Measurements from ENCODE around the gene VSX2.

VSX2 gene

GRCh38 chr14:74278080-74278479 lies 38.8 kb downstream of the VSX2 start:
- CTCF ChIA-PET, result interaction anchor here (0.5 to 1.4 kb wide), 3 partner anchors 13 to 24 kb away, joined by 3 to 7 read pairs (median 3); partner anchors contain the start of gene ABCD4
- H3K36me3 ChIP-seq (ENCODE audit: control insufficient read depth in 2 of 2, insufficient read depth in 1 of 2, low read length in 2 of 2), result peaks cover 0 to 14% of the 10 kb centered on the region in 2 experiments; a peak in 1 of 3 replicates
- no peak overlapping the region for H3K27ac ChIP-seq (ENCODE audit: extremely low read depth, low read depth, low read length)
- TF ChIP-seq SP3 (tag by site-specific recombination; IDR thresholded peaks at IDR 0.05) (no peak), HIC1 (tag by site-specific recombination; IDR thresholded peaks at IDR 0.05) (no peak), YY1 (tag by site-specific recombination; IDR thresholded peaks at IDR 0.05) (no peak), ZNF596 (tag by site-specific recombination; IDR thresholded peaks at IDR 0.05) (no peak), ZBTB6 (tag by site-specific recombination; IDR thresholded peaks at IDR 0.05) (peak; percentile 98)
- TF ChIP-seq, protein P1, sequence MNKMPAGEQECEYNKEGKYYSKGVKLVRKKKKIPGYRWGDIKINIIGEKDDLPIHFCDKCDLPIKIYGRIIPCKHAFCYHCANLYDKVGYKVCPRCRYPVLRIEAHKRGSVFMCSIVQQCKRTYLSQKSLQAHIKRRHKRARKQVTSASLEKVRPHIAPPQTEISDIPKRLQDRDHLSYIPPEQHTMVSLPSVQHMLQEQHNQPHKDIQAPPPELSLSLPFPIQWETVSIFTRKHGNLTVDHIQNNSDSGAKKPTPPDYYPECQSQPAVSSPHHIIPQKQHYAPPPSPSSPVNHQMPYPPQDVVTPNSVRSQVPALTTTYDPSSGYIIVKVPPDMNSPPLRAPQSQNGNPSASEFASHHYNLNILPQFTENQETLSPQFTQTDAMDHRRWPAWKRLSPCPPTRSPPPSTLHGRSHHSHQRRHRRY (tag by site-specific recombination; IDR thresholded peaks at IDR 0.05), result no peak
- H3K9me3 ChIP-seq (ENCODE audit: control insufficient read depth, insufficient read depth, low read depth, low read length), result no peaks in the 10 kb centered on the region
- no peaks in the 10 kb centered on the region for H3K4me1 ChIP-seq (ENCODE audit: control insufficient read depth, insufficient read depth, low read length)
- POLR2A ChIA-PET, result interaction anchor here (1.0 to 1.5 kb wide), 2 partner anchors 9 to 215 kb away, joined by 3 read pairs; partner anchors contain the start of genes ISCA2 and NPC2
- H3K4me3 ChIP-seq (ENCODE audit: low read depth, low read length), result no peak overlapping the region

DNA sequence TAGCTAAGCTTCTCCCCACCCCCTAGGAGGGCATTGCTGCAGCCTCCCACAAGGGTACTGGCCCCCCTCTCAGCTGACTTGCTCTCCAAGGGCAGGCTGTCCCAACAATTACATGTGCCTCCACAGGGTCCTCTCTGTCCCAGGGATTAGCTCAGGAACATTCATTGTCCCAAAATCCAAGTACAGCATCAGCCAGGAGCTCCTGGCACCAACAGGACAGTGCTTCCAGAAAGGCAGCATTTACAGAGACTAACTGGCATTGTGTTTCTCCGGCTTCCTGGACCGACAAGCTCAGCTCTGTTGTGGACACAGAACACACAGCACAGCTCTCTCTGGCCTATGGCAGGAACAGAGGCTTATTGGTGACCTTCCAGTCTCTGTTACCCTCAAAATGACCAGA lies 41.8 kb downstream of the VSX2 start:
- H3K4me1 ChIP-seq (ENCODE audit: control insufficient read depth, insufficient read depth, low read length), result no peaks in the 10 kb centered on the region
- POLR2A ChIA-PET, result interaction anchor here (0.5 to 1.0 kb wide), 2 partner anchors 11 to 24 kb away, joined by 3 to 5 read pairs; no protein-coding TSS in a partner anchor
- no peak for TF ChIP-seq ZNF2 (tag by site-specific recombination; IDR thresholded peaks at IDR 0.05)
- no peak for TF ChIP-seq MYNN (tag by site-specific recombination; IDR thresholded peaks at IDR 0.05; ENCODE audit: borderline replicate concordance)
- TF ChIP-seq ZNF223 (tag by site-specific recombination; IDR thresholded peaks at IDR 0.05), result no peak
- no peak for TF ChIP-seq ZNF792 (tag by site-specific recombination; IDR thresholded peaks at IDR 0.05)
- no peak for TF ChIP-seq ZBTB17 (tag by site-specific recombination; IDR thresholded peaks at IDR 0.05)
- no peak for TF ChIP-seq ZNF777 (tag by site-specific recombination; IDR thresholded peaks at IDR 0.05; ENCODE audit: borderline replicate concordance)
- no peak overlapping the region for H3K4me3 ChIP-seq (ENCODE audit: low read depth, low read length)
- CTCF ChIA-PET, result interaction anchor here (0.6 to 1.2 kb wide), 2 partner anchors 24 to 233 kb away, joined by 3 to 4 read pairs; no protein-coding TSS in a partner anchor
- no peaks in the 10 kb centered on the region for H3K9me3 ChIP-seq (ENCODE audit: control insufficient read depth, insufficient read depth, low read depth, low read length)
- H3K36me3 ChIP-seq (ENCODE audit: control insufficient read depth in 2 of 2, insufficient read depth in 1 of 2, low read length in 2 of 2), result peaks cover 0 to 41% of the 10 kb centered on the region in 2 experiments; a peak in 2 of 3 replicates
- H3K27ac ChIP-seq (ENCODE audit: extremely low read depth, low read depth, low read length), result no peak overlapping the region

- ChIA-PET POLR2A (interaction anchor here (0.8 kb wide), 1 partner anchor 9 kb away, joined by 3 read pairs; no protein-coding TSS in a partner anchor), CTCF (no interaction called here)
- Histone ChIP-seq H3K9me3 (ENCODE audit: control insufficient read depth, insufficient read depth, low read depth, low read length) (no peaks in the 10 kb centered on the region), H3K4me1 (ENCODE audit: control insufficient read depth, insufficient read depth, low read length) (no peaks in the 10 kb centered on the region), H3K27ac (ENCODE audit: extremely low read depth, low read depth, low read length) (no peak overlapping the region), H3K36me3 (ENCODE audit: control insufficient read depth in 2 of 2, insufficient read depth in 1 of 2, low read length in 2 of 2) (peaks cover 9 to 91% of the 10 kb centered on the region in 2 experiments; a peak in 2 of 3 replicates), H3K4me3 (ENCODE audit: low read depth, low read length) (no peak overlapping the region)
- TF ChIP-seq ZNF76 (tag by site-specific recombination; IDR thresholded peaks at IDR 0.05; ENCODE audit: borderline replicate concordance, low read depth) (no peak), ZNF248 (tag by site-specific recombination; IDR thresholded peaks at IDR 0.05) (no peak), ZNF660 (tag by site-specific recombination; IDR thresholded peaks at IDR 0.05) (no peak), ZNF658 (tag by site-specific recombination; IDR thresholded peaks at IDR 0.05) (no peak), ZNF585B (tag by site-specific recombination; IDR thresholded peaks at IDR 0.05) (no peak), ZNF19 (tag by site-specific recombination; IDR thresholded peaks at IDR 0.05; ENCODE audit: low read depth) (no peak), ZNF629 (tag by site-specific recombination; IDR thresholded peaks at IDR 0.05) (no peak), ZNF670 (tag by site-specific recombination; IDR thresholded peaks at IDR 0.05; ENCODE audit: low read depth) (no peak), ZNF548 (tag by site-specific recombination; IDR thresholded peaks at IDR 0.05) (no peak), ZNF169 (tag by site-specific recombination; IDR thresholded peaks at IDR 0.05) (no peak), ZNF157 (tag by site-specific recombination; IDR thresholded peaks at IDR 0.05) (no peak), SP2 (tag by site-specific recombination; IDR thresholded peaks at IDR 0.05) (no peak), KLF7 (tag by site-specific recombination; IDR thresholded peaks at IDR 0.05; ENCODE audit: borderline replicate concordance) (no peak)
- TF ChIP-seq, protein P2, sequence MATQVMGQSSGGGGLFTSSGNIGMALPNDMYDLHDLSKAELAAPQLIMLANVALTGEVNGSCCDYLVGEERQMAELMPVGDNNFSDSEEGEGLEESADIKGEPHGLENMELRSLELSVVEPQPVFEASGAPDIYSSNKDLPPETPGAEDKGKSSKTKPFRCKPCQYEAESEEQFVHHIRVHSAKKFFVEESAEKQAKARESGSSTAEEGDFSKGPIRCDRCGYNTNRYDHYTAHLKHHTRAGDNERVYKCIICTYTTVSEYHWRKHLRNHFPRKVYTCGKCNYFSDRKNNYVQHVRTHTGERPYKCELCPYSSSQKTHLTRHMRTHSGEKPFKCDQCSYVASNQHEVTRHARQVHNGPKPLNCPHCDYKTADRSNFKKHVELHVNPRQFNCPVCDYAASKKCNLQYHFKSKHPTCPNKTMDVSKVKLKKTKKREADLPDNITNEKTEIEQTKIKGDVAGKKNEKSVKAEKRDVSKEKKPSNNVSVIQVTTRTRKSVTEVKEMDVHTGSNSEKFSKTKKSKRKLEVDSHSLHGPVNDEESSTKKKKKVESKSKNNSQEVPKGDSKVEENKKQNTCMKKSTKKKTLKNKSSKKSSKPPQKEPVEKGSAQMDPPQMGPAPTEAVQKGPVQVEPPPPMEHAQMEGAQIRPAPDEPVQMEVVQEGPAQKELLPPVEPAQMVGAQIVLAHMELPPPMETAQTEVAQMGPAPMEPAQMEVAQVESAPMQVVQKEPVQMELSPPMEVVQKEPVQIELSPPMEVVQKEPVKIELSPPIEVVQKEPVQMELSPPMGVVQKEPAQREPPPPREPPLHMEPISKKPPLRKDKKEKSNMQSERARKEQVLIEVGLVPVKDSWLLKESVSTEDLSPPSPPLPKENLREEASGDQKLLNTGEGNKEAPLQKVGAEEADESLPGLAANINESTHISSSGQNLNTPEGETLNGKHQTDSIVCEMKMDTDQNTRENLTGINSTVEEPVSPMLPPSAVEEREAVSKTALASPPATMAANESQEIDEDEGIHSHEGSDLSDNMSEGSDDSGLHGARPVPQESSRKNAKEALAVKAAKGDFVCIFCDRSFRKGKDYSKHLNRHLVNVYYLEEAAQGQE (tag by site-specific recombination; IDR thresholded peaks at IDR 0.05), result no peak
Measured at GRCh38 chr14:74286736-74287135, 47.5 kb downstream of the VSX2 start.
